SIG-M5 treated with dmso at 0.1 percent for 504 hours (cell line): ENCODE data around the gene CLEC10A.

ENCODE experiments used
- DNase-seq: peaks from one replicate; lab custom pipeline; 2025; ENCODE audit not compliant: unreplicated experiment; lab: John Stamatoyannopoulos, UW

Gene CLEC10A

GRCh38 chr17:7042501-7043181 lies 37.4 kb downstream of the CLEC10A start:
- DNase-seq = no peak

- DNase-seq = no peak
These were observed 38.2 kb downstream of the CLEC10A start for GRCh38 chr17:7041607-7042500.

GRCh38 chr17:7039832-7040231 lies 40.2 kb downstream of the CLEC10A start:
- no peak for DNase-seq

- no peak for DNase-seq
These were observed 41.8 kb downstream of the CLEC10A start for GRCh38 chr17:7038025-7038862.

GRCh38 chr17:7035591-7036368 lies 44.3 kb downstream of the CLEC10A start, which contains the start of gene SLC16A13:
Gene SLC16A13, plus strand, starts transcription at chr17:7036015. Its CDS starts 368 bp downstream, at chr17:7036383.
- DNase-seq = peak; percentile 97

- DNase-seq = peak; percentile 44
These were observed 45.0 kb downstream of the CLEC10A start for GRCh38 chr17:7034955-7035590.

- no peak for DNase-seq
These were observed 50.4 kb downstream of the CLEC10A start for GRCh38 chr17:7029659-7030058.

GRCh38 chr17:7029096-7029495 lies 51.0 kb downstream of the CLEC10A start:
- no peak for DNase-seq

- DNase-seq = no peak
These were observed 52.7 kb downstream of the CLEC10A start for GRCh38 chr17:7027335-7027734.

GRCh38 chr17:7026471-7027115 lies 53.5 kb downstream of the CLEC10A start:
- DNase-seq = no peak

- DNase-seq = no peak
These were observed 54.8 kb downstream of the CLEC10A start for GRCh38 chr17:7025245-7025644.
